Heart left ventricle (tissue), 13 donors: ENCODE data around the gene PRXL2A.

Experiments
- POLR2A ChIP-seq, 2 donors: fragments of 450-650 bp; IDR thresholded peaks; one replicate each; pipeline ENCODE4 v1.6.1; 2017; ENCODE audit warnings: antibody characterized with exemption in 2 of 2, mild to moderate bottlenecking in 2 of 2, moderate library complexity in 2 of 2
- TF ChIP-seq, protein P1 (sequence below), 12 donors: fragments of 200-600 bp; sonication (generic) in 4 of 12; IDR thresholded peaks; one replicate each; pipeline versions ENCODE4 v1.5.0 to v1.8.0; 2018 to 2022; ENCODE audit warnings: antibody characterized with exemption in 12 of 12, mild to moderate bottlenecking in 5 of 12
- donor health status: ischemic (EF 13 %, LVEDD 7.1; RV severe dilation, severe dysfunction).
- donor health status: DM: no; HTN: yes; CAD: no.
- donor health status: DM: no; HTN: no; CAD: no.
- donor health status: ischemic (EF 25% LVEDD 6.9; RV normal size, moderate dysfunction).
- donor health status: ischemic (EF 25% LVEDD 5.7; RV mildly dilated, moderate dysfunction).
- donor health status: ischemic (EF 35%, LVEDD 5.7; RV mildly dilated, moderate dysfunction).
- donor health status: nonischemic (EF 11% LVEDD 7.7; RV severe dilation, severe dysfunction).
- donor health status: DM: yes; HTN: yes; CAD: no.
- donor health status: PGD.
- donor health status: ischemic (EF 29% LVEDD 5.4; RV normal size, mild dysfunction).
- donor health status: nonischemic (EF 23%, LVEDD 6.1; RV moderate dilation, normal function).

DNA sequence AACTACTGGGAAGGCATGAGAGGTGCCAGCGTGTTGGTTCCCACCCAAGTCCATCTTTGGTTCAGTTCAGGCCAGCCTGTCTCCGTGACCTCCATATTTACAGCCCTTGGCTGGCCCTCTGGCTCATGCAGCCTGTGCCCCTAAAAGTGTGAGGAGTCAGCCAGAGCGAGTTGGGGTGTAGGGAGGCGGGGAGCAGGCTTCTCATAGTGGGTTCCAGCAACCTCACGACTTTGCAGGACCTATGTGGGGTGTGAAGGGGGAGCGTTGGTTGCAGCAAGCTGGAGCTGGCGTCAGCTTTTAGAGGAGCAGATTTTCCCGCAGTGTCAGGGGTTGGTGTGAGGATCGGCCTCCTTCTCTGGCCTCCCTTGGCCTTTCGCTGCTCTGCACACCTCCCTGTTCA, 55.5 kb downstream of the PRXL2A start:
- TF ChIP-seq, protein P1, sequence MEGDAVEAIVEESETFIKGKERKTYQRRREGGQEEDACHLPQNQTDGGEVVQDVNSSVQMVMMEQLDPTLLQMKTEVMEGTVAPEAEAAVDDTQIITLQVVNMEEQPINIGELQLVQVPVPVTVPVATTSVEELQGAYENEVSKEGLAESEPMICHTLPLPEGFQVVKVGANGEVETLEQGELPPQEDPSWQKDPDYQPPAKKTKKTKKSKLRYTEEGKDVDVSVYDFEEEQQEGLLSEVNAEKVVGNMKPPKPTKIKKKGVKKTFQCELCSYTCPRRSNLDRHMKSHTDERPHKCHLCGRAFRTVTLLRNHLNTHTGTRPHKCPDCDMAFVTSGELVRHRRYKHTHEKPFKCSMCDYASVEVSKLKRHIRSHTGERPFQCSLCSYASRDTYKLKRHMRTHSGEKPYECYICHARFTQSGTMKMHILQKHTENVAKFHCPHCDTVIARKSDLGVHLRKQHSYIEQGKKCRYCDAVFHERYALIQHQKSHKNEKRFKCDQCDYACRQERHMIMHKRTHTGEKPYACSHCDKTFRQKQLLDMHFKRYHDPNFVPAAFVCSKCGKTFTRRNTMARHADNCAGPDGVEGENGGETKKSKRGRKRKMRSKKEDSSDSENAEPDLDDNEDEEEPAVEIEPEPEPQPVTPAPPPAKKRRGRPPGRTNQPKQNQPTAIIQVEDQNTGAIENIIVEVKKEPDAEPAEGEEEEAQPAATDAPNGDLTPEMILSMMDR (IDR thresholded peaks at IDR 0.05), result no peak
- no peak for TF ChIP-seq POLR2A (IDR thresholded peaks at IDR 0.05)
